Measurements from ENCODE around the gene ACVR1C. TPM values are rescaled to one million over a fixed set of nuclear protein-coding genes. Genes with fewer than 3 reads are reported as not detected.
A peak's percentile ranks its signal among the peaks of the same experiment; 100 is the strongest.

ACVR1C gene
- total RNA-seq, 1 donor from 2014 or later: 0.54 TPM

DNA sequence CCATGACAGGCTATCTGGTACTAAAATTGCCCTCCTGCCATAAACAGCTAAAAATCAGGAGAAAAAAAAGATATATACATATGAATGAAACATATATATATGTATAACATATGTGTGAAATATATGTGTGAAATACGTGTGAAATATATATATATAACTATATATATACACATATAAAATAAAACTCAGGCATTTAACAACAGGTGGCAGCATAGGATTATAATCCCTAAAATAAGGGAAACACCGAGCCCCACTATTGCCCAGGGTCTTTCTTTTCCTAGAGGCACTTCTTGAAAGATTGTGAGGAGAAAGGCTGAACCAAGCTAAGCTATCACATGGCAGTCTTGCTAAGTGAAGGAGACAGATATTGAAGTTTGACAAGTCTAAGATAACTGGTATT lies 118.9 kb downstream of the ACVR1C start:
- DNase-seq (no peak), ATAC-seq (ENCODE audit: poor library complexity) (no peak)
- intact Hi-C loops (cut with DNase I): loop anchor here (10.0 kb wide), 1 partner anchor 265 kb away; no protein-coding TSS in a partner anchor

GRCh38 chr2:157508676-157509075 lies 120.0 kb downstream of the ACVR1C start:
- intact Hi-C loops (cut with DNase I): loop anchor here (10.0 kb wide), 1 partner anchor 266 kb away; no protein-coding TSS in a partner anchor
- no peak for ATAC-seq (ENCODE audit: poor library complexity)
- no peak for DNase-seq

DNA sequence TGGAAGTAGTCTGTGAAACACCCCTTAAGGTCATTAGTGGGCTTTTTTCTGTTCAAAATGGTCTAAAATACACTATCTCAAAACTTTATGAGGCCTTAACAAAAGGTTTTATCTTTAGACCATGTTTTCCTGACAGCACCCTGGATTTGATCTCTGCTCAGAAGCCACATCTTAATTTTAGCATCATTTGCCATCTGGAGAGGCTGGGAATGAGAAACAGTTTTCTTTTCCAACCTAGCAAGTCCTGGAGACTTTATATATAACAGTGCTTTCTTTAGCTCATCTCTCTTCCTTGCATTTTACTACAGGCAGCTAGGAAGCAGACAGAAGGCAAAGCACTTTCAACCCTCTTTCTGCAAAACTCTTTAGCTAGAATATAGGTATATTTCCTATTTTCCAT lies 122.1 kb downstream of the ACVR1C start:
- DNase-seq (no peak), ATAC-seq (ENCODE audit: poor library complexity) (no peak)
- intact Hi-C loops (cut with DNase I): loop anchor here (10.0 kb wide), 1 partner anchor 268 kb away; no protein-coding TSS in a partner anchor

GRCh38 chr2:157504623-157505022 lies 124.0 kb downstream of the ACVR1C start:
- DNase-seq: no peak
- no peak for ATAC-seq (ENCODE audit: poor library complexity)
- intact Hi-C loops (cut with DNase I): loop anchor here (10.0 kb wide), 1 partner anchor 270 kb away; no protein-coding TSS in a partner anchor

GRCh38 chr2:157501026-157501425 lies 127.6 kb downstream of the ACVR1C start:
- DNase-seq: no peak
- intact Hi-C loops (cut with DNase I): loop anchor here (10.0 kb wide), 1 partner anchor 274 kb away; no protein-coding TSS in a partner anchor

GRCh38 chr2:157500334-157500733 lies 128.3 kb downstream of the ACVR1C start:
- no peak for DNase-seq
- ATAC-seq (ENCODE audit: poor library complexity): no peak
- intact Hi-C loops (cut with DNase I): loop anchor here (10.0 kb wide), 1 partner anchor 274 kb away; no protein-coding TSS in a partner anchor

More at GRCh38 chr2:157501026-157501425, 127.6 kb downstream of the ACVR1C start:
- no peak for ATAC-seq (ENCODE audit: poor library complexity)

DNA sequence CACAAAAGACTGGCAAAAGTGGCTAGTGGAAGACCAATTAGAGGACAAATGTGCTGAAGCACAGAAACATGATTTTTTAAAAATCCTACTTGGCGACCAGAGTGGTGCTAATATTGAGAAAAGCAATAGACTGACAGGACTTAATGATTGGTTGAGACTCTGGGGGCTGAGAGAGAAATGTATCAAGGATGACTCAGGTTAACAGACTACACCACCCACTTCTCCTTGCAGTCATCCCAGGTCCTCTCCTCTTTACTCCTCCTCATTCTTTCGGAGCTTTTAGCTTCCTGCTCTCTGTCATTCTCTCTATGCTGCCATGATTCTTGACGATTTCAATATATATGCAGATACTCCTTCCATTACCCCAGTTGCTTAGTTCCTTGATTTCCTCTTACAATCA lies 130.2 kb downstream of the ACVR1C start:
- no peak for ATAC-seq (ENCODE audit: poor library complexity)
- DNase-seq: no peak
- intact Hi-C loops (cut with DNase I): loop anchor here (5.0 kb wide), 1 partner anchor 514 kb away; no protein-coding TSS in a partner anchor

- ATAC-seq (ENCODE audit: poor library complexity): peak; percentile 82
These were observed 130.9 kb downstream of the ACVR1C start for GRCh38 chr2:157497638-157498314.

DNA sequence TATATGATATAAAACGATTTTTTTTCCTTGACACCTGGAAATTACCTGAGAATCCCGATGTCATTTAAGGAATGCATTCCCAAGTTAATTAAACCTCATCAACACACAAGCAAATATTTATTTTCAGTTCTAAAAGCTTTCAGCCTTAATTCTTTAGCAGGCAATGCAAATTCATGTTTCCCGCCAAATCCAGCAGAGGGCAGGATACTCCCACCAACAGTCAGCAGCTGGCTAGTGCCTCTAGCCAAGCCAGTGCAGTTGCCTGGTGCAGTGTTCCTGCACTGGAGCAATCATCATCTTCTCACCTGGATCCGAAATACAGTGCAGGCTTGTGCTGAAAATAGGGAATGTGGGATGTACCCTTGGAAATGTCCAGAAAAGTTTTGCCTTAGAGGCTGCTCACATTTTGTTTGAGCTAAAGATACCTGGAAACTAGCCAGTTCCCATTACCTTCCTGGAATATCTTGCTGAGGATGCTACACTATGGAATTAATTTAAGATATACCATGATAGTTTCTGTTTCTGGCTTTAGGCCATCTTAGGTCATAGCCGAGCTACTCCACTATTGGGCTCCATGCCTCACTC lies 136.4 kb downstream of the ACVR1C start:
- ATAC-seq (ENCODE audit: poor library complexity) (peak; percentile 92), DNase-seq (peak; percentile 56)
- intact Hi-C loops (cut with DNase I): no loop called here

More at GRCh38 chr2:157497638-157498314, 130.9 kb downstream of the ACVR1C start:
- intact Hi-C loops (cut with DNase I): loop anchor here (5.0 kb wide), 1 partner anchor 515 kb away; no protein-coding TSS in a partner anchor
- no peak for DNase-seq

DNA sequence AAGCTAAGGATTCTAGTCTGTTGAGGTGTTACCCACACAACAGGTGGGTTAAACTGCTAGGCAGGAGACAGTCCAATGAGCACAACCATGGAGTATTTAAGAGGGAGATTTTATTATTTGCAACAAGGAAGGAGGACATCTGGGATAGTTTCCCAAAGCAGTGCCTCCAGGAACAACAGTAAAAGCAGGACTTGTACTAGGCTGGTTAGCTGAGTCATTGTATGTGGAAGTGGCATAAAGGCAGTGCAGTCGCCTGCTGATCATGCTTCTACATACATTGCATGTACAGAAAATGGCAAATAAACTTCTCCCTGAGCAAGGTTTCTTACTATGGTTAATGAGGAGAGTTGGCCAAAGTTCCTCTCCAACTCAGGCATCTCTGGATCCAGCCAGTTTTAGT lies 138.7 kb downstream of the ACVR1C start:
- intact Hi-C loops (cut with DNase I): no loop called here
- DNase-seq (no peak), ATAC-seq (ENCODE audit: poor library complexity) (no peak)

- ATAC-seq (ENCODE audit: poor library complexity): peak; percentile 22
- intact Hi-C loops (cut with DNase I): no loop called here
These were observed 139.8 kb downstream of the ACVR1C start for GRCh38 chr2:157488877-157489276.

GRCh38 chr2:157487747-157488146 lies 140.9 kb downstream of the ACVR1C start:
- intact Hi-C loops (cut with DNase I): no loop called here
- DNase-seq (no peak), ATAC-seq (ENCODE audit: poor library complexity) (no peak)

More at GRCh38 chr2:157488877-157489276, 139.8 kb downstream of the ACVR1C start:
- DNase-seq: no peak

DNA sequence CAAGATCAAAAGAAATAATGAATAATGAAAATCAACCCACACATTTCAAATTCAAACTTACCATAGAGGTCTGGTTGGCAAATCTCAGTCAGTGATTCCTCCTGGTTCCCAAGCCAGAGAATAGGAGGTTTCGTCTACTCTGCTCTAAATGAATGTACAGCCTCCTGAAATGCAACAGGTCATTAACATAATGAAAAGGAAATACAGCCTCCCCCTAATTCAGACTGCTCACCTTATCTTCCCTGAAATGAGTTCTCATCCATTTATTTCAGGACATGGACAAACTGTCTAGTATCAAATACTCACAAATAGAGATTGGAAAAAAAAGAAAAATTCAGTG lies 141.4 kb downstream of the ACVR1C start:
- ATAC-seq (ENCODE audit: poor library complexity) (no peak), DNase-seq (no peak)
- intact Hi-C loops (cut with DNase I): no loop called here

DNA sequence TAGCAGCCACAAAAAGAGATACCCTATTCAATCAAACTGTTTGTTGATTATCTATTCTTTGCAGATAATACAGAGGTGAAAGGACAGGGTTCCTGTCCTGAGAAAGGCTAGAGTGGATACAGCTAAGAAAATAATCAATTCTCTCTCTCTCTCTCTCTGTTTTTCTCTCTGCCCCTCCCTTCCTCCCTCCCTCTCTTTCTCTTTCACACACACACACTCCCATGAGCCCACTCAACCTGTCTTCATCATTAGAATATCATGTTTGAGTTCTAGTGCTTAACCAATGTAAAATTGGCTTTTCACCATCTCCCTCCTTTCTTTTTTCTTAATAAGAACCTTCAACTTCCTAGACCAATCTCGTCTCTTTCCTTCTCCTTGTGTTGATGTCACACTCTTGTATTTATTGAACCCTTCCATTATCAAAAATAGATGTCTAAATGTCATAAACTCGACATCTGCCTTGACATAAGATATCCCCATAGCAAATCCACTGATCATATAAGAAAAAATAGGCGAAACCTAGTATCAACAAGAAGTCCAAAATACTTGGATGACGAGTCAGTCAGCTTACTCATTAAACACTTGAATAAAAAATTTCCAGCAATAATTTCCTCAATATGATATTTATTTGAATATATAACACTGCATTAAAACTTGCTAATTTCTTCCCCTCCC lies 141.9 kb downstream of the ACVR1C start:
- ATAC-seq (ENCODE audit: poor library complexity) (no peak), DNase-seq (no peak)
- intact Hi-C loops (cut with DNase I): no loop called here

GRCh38 chr2:157480182-157480961 lies 148.3 kb downstream of the ACVR1C start:
- intact Hi-C loops (cut with DNase I): no loop called here
- peak; percentile 98 for ATAC-seq (ENCODE audit: poor library complexity)

GRCh38 chr2:157479081-157480027 lies 149.3 kb downstream of the ACVR1C start:
- intact Hi-C loops (cut with DNase I): no loop called here
- peak; percentile 36 for ATAC-seq (ENCODE audit: poor library complexity)
- DNase-seq: no peak

More at GRCh38 chr2:157480182-157480961, 148.3 kb downstream of the ACVR1C start:
- DNase-seq: peak; percentile 86

GRCh38 chr2:157477919-157478318 lies 150.7 kb downstream of the ACVR1C start:
- intact Hi-C loops (cut with DNase I): no loop called here
- DNase-seq (no peak), ATAC-seq (ENCODE audit: poor library complexity) (no peak)
